HEK293 (cell line): ENCODE measurements around the gene SMC6.

Source experiments
- CTCF ChIP-seq: fragments of 450-650 bp; formaldehyde crosslinking; IDR thresholded peaks from 2 replicates; pipeline ENCODE4 v1.5.1; 2016; ENCODE audit warnings: missing biosample characterization, missing genetic modification characterization
- SETDB1 ChIP-seq: IDR thresholded peaks from one replicate; pipeline ENCODE4 v1.6.1; 2017; ENCODE audit warnings: mild to moderate bottlenecking, low read length, moderate library complexity, mixed read lengths; ENCODE audit not compliant: insufficient read length
- ZFP69B ChIP-seq: fragments of 450-650 bp; formaldehyde crosslinking; IDR thresholded peaks from 2 replicates; pipeline ENCODE4 v1.5.1; 2016; ENCODE audit warnings: missing biosample characterization, missing genetic modification characterization

GRCh38 chr2:17749753-17750438 is 3.7 kb downstream of the SMC6 start:
- TF ChIP-seq CTCF (tag by site-specific recombination): no peak
- no peak for TF ChIP-seq ZFP69B (tag by site-specific recombination)
- TF ChIP-seq SETDB1: no peak
